ENCODE measurements around the gene SEC16B.
A peak's percentile ranks its signal among the peaks of the same experiment; 100 is the strongest.

The SEC16B gene

DNA sequence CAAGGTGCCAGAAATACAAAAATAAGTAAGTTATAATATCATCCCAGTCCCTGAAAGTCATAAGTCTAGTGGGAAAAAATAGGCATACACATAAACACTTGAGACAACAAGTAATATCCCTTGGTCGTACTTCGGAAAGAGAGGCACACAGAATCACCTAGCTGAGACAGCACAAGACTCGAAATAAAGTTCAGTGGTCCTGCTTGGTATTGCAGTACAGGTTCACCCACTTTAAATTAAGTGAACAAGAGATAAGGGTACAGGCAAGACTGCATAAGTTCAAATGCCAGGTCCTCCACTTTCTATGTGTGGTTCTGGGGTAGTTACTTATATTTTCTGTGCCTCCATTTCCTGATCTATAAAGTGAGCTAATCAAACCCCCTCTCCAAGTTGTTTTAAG, 47.6 kb downstream of the SEC16B start:
- TF ChIP-seq CTCF (IDR thresholded peaks at IDR 0.05; ENCODE audit: extremely low read depth, insufficient read depth, missing control alignments), result no peak
- in situ Hi-C loops (cut with MboI; ENCODE audit: low pct_unique_long_range_greater_than_20kb, low sequenced_read_pairs, unreplicated experiment), result no loop called here
- no peak for DNase-seq (ENCODE audit: low spot score)

GRCh38 chr1:177921590-177921989, 48.3 kb downstream of the SEC16B start:
- TF ChIP-seq CTCF (IDR thresholded peaks at IDR 0.05; ENCODE audit: extremely low read depth, insufficient read depth, missing control alignments), result no peak
- no peak for DNase-seq (ENCODE audit: low spot score)

GRCh38 chr1:177920091-177920490, 49.8 kb downstream of the SEC16B start:
- DNase-seq (ENCODE audit: low spot score), result no peak
- in situ Hi-C loops (cut with MboI; ENCODE audit: low pct_unique_long_range_greater_than_20kb, low sequenced_read_pairs, unreplicated experiment), result no loop called here
- TF ChIP-seq CTCF (IDR thresholded peaks at IDR 0.05; ENCODE audit: extremely low read depth, insufficient read depth, missing control alignments), result no peak

More at GRCh38 chr1:177921590-177921989, 48.3 kb downstream of the SEC16B start:
- in situ Hi-C loops (cut with MboI; ENCODE audit: low pct_unique_long_range_greater_than_20kb, low sequenced_read_pairs, unreplicated experiment), result no loop called here

- no peak for DNase-seq (ENCODE audit: low spot score)
- in situ Hi-C loops (cut with MboI; ENCODE audit: low pct_unique_long_range_greater_than_20kb, low sequenced_read_pairs, unreplicated experiment), result no loop called here
- TF ChIP-seq CTCF (IDR thresholded peaks at IDR 0.05; ENCODE audit: extremely low read depth, insufficient read depth, missing control alignments), result no peak
Measured at GRCh38 chr1:177915641-177916040, 54.2 kb downstream of the SEC16B start.

DNA sequence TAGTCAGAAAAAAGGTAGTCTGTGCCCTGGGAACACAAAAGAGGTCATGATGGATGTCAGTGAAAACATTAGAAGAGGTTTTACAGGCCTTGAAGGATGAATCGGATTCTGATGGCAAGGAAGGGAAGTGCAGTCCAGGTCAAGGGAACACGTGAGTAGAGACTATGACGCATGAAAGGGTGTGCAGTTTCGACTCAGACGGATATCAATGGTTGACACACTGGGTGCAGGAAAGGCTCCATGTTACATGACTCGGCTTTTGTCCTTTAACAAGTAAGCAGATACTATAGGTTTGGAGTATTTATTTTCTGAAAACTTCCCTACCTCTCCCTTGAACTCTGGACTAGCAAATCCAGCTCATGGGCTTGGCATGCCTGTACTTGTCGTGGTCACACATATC, 55.3 kb downstream of the SEC16B start:
- no peak for DNase-seq (ENCODE audit: low spot score)
- TF ChIP-seq CTCF (IDR thresholded peaks at IDR 0.05; ENCODE audit: extremely low read depth, insufficient read depth, missing control alignments), result no peak
- in situ Hi-C loops (cut with MboI; ENCODE audit: low pct_unique_long_range_greater_than_20kb, low sequenced_read_pairs, unreplicated experiment), result no loop called here

- in situ Hi-C loops (cut with MboI; ENCODE audit: low pct_unique_long_range_greater_than_20kb, low sequenced_read_pairs, unreplicated experiment), result no loop called here
- DNase-seq (ENCODE audit: low spot score), result no peak
Measured at GRCh38 chr1:177913762-177914540, 55.9 kb downstream of the SEC16B start.

More at GRCh38 chr1:177913762-177914540, 55.9 kb downstream of the SEC16B start:
- peak; percentile 18 for TF ChIP-seq CTCF (IDR thresholded peaks at IDR 0.05; ENCODE audit: extremely low read depth, insufficient read depth, missing control alignments)

Measured in GM13977 (cell line).